ENCODE results near the gene ATP5F1E.
A peak's percentile ranks its signal among the peaks of the same experiment; 100 is the strongest.

Gene ATP5F1E

DNA sequence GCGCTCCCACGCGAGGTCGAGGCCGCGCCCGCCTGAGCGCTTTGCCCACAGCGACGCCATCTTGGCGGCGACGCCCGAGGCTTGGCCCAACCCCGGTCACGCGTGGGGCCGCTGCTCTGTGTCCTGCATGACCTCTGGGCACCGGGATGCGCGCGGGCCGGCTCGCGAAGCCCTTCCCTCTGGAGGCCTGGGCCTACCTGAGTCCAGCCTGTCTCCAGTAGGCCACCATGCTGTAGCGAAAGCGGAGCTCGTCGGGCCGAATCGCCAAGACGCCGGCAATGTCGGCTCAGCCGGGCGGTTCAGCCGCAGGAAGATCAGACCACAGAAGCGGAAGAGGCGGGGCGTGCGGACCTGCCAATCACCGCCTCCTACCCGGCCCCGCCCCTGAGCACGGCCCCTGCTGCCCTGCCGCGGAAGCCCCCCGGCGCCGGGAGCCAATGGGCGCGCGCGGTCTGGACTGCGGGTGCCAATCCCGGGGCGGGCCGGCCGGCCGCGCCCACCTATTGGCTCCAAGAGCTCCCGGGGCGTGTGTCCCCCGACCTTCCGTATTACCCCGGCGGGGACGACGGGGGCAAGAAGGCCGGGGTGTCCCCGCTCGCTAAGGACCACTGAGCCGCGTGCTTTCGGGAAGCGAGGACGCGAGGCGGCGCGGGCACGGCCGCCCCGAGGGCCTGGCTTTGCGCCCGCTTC lies at the start of gene ATP5F1E:
ATP5F1E (minus strand) TSS at position 313 of the 690 bp plus-strand sequence; CDS start at position 229, 84 bp downstream.
- peak; percentile 95 for DNase-seq (ENCODE audit: low spot score)

DNA sequence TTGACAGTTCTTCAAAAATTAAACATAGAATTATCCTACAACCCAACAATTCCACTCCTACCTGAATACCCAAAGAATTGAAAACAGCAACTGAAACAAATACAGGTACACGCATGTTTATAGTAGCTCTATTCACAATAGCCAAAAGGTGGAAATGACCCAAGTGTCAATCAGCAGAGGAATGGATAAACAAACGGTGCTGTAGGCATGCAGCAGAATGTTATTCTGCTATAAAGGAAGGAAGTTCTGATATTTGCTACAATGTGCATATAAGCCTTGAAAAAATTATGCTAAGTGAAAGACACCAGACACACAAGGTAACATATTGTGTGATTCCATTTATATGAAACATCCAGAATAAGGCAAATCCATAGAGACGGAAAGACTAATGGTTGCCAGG lies 48.9 kb upstream of the ATP5F1E start:
- no peak for DNase-seq (ENCODE audit: low spot score)

DNA sequence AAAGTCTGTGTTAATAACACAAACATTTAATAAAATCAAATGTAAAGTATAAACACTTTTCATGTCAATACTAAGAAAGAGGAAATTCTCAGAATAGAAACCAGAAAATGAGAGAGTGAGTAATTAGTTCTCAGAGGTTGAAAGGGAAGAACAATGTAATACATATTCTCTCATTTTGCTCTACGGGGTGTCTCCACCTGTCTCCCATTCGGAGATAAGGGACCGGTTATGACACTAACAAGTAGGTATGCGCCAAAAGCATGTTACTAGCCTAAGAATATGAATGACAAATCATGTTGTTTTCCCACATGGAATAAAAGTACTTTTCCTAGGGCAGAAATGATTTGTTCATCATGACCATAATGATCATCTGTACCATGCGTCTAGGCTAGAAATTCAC lies 46.1 kb upstream of the ATP5F1E start:
- no peak for DNase-seq (ENCODE audit: low spot score)

DNA sequence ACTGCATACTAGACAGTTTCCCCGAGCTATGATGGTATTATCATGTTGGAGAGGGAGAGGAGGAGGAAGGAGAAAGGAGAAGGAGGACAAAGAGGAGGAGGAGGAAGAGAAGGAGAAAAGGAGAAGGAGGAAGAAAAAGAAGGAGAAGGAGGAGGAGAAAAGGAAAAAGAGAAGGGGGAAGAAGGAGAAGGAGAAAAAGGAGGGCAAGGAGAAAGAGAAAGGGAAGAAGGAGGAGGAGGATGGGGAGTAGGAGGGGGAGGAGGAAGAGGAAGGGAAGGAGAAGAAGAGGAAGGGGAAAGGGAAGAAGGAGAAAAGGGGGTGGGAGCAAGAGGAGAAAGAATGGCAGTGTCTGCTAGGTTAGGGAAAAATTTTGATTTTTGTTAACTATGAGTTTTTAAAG lies 45.6 kb upstream of the ATP5F1E start:
- no peak for DNase-seq (ENCODE audit: low spot score)

DNA sequence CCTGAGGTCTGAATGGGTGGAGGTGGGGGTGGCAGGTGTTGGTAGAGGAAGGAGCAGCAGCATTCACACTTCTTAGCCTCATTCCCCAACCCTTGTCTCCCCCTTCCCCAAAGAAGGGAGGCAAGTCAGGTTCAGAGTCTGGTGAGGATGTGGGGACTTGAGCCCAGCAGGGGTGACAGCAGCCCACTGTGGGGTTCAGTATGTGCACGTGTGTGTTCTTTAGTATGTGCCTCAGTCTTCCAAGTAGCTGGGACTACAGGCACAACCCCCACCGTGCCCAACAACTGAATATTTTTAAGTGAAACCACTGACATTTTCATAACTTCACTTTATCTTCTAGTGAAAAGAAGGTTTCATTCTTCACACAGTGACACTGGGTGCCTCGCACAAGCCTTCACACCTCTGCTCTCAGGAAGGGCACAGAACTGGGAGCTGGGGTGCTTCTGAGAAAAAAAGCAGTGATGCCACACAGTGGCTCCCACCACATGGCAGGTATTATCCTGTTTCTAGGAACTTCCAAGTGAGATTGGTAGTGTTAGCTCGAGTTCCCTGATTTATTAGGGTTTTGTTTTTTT lies 43.9 kb upstream of the ATP5F1E start:
- DNase-seq (ENCODE audit: low spot score): no peak

DNA sequence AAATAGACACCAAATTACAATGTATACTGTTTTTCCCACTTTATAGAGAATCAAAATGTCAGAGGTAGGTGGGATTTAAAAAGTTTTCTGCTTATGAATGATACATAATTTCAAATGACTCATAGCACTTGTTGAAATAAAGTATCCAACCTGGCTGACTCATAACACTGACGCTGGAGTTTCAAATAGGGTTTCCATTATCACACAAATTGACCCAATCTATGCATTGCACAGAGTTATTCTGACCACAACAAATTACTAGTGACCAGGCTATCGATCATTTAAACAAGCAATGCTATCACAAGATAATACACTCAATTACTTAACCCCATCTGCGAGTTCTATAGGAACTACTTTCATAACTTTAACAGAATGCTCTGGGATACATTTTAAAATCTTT lies 42.3 kb upstream of the ATP5F1E start:
- no peak for DNase-seq (ENCODE audit: low spot score)

DNA sequence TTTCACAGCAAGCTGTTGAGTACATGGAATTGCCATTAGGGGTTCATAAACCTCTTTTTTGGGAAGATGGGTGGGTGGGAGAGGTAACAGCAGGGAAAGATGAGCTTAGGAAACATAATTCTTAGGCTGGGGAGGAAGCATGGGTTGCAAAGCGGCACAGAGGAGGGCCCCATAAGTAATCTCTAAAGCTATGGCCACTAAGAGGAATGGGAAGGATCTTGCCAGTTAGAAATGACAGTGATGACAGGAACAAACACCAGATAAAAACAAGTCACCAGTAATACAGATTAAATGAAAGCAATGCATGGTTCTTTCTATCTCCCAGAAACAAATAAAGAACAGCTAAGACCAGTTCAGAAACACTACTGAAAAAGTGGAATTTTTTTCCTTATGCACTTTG lies 41.4 kb upstream of the ATP5F1E start:
- no peak for DNase-seq (ENCODE audit: low spot score)

DNA sequence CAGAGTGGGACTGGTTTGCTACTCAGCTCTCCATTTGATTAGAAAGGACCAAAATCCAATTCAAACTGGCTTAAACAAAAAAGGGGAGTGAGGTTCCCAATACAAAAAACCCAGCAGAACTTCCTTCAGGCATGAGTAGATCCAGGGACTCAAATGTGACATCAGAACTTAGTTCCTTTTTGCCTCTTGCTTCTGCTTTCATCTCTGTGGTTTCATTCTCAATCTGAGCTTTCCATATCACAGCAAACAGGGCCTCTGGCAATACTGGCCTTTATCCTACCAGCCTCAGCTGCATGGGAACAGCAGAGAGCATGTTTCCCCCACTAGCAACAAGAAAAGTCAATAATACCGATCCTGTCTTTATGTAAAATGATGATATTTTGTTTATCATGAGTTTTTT lies 39.1 kb upstream of the ATP5F1E start:
- DNase-seq (ENCODE audit: low spot score): no peak

DNA sequence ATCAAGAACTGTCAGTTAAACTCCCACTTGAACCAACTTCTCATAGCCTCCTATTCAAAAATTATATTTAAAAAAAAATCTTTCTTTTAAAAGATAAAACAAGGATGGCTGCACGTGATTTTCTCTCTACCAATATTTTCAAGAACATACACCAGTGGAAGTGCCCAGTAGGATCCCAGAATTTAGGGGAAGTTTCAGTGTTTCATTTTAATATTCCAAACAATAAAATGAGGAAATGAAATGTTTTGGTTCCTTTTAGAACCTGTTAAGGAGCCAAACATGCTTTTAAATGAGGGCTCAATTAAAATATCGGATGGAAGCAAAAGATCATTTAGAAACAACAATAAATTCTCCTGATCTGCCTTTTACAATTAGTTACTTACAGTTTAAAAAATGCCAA lies 36.9 kb upstream of the ATP5F1E start:
- DNase-seq (ENCODE audit: low spot score): no peak

DNA sequence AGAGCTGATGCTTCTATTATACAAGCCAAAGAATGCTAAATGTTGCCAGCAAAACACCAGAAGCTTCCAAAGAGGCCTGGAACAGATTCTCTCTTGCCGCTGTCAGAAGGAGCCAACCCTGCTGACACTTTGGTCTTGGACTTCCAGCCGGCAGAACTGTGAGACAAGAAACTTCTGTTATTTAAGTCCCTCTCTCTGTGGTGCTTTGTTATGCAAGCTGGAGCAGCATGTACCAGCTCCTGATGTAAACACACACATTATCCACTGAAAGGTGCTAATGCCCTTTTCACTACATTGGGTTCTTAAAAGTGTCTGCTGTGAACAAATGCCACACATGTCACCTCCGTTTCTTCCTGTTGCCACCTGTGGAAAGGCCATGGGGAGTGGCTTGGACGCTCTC lies 36.4 kb upstream of the ATP5F1E start:
- DNase-seq (ENCODE audit: low spot score): no peak

DNA sequence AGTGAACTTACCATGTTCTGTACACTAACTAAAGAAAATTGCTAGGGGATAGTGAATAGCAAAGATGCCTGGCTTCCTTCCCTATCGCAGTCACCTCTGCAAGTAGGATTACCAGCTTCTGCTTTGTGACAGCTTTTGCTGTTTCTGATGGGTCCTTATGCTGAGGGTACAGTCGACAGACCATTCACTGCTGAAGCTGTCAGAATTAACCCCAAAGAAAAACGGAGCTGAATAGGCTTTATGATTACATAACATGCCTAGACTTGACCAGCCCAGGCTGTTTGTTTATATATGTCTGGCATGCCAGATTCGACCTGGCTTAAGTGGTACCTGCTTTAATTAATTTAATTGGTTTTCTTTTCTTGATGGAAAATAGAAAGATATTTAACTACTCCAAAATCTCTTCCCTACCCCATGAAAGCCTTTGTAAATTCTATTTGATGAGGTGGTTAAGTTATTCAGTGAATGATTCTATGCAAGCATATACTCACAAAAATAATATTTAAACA lies 32.1 kb upstream of the ATP5F1E start:
- no peak for DNase-seq (ENCODE audit: low spot score)

DNA sequence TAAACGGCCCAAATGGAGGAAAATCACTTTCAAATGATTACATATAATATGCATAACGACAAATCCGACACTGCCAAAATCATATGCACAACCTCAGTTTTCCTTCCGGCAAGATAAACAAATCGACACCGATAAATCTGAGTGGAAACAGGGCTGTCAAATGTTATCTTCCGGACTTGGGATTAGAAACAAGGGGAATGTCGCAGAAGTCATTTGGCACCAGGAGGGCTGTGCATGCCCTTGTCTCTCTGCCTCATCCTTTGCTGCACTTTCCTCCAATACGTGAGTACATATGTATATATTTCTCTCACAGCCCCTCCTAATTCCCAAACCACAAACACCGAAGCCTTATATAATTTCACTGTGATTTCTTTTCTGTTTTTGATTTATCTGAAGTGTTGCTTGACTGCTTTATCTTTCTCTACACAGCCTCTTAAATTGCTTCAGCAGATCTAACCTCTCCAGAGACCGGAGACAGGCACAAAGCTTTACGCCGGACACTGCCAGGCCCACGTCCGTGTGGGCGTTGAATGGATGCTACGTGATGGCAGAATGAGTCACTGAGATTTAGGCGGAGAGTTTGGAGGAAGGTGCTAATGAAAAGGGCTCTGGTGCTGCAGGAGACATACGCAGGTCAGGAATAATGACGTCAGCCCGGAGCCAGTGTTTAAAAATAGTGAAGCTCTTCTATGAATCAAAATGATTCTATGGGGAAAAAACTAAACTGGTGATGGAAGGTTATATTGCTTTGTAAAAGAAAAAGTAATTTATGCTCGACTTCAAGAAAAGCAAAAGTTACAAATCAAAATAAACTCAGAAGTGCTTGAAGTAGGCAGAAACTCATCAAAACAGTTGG lies 31.5 kb upstream of the ATP5F1E start:
- DNase-seq (ENCODE audit: low spot score): no peak

DNA sequence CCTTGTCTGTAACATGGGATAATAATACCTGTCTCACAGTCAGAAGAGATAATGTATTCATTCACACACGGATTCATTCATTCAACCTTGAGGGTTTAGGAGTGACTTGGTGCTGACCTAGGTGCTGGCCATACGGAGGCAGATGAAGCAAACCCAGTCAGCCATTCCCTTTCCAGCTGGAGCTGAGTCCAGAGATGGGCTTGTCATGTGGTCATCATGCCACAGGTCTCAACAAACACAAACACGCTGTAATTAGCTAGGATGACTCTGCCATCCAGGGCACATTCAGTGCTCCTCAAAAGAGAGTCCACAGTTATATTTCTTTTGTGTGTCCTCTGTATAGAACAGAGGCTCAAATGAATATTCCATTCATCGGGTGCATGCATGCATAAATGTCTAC lies 29.9 kb upstream of the ATP5F1E start:
- no peak for DNase-seq (ENCODE audit: low spot score)

DNA sequence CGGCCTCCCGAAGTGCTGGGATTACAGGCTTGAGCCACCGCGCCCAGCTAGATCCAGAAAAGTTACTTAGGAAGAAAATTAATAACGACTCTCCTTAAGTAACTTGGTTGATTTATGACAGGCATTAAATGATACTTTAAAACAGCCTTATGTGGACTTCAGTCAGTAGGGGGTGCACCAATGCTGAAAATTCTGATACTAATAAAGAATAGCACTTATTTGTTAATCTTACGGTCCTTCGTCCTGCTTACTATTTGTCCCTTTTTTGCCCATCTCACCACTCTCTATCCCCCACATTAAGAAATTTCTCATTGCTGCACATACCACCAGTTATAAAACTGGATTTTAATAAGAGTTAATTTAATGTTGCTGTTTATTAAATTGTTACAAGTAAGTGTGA lies 23.2 kb upstream of the ATP5F1E start:
- DNase-seq (ENCODE audit: low spot score): no peak

DNA sequence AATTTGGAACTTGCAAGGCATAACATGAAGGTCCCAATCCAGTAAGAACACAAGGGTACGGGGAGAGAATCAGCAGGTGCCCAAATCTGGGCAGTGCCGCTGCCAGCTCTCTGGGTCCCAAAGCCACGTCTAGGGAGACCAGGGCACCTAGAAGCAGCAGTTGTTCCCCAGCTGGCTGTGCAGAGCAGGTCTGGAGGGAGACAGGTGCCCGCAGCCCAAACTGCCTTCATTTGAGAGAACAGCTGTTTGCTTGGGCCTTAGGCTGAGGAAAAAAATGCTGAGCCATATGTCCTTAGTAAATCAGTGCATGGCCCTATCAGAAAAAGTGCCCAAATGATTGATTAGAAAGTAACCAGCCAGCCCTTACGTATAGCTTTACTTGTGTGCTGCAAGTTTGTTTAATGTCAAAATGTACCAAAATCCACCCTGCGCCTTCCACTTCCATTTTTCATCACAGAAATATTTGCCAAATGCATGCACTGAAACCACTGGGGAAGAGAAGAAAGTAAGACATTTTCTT lies 19.6 kb upstream of the ATP5F1E start:
- DNase-seq (ENCODE audit: low spot score): no peak

DNA sequence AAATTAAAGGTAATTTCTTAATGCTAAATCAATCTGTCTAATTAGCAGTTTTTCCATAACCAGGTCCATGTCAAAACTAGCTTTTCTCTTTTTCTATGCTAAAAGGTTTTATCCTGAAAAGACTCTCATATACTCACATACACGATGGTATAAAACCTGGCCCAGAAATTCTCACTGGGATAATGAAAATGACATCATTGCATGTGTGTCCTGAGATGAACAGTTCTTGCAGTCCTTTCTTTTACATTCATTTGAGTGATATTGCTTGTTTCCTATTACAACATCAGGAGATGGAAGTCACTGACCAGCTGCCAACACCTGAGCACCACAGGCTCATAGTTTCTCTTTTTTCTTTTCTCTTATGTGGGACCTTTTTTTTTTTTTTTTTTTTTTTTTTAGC lies 18.3 kb upstream of the ATP5F1E start:
- DNase-seq (ENCODE audit: low spot score): no peak

DNA sequence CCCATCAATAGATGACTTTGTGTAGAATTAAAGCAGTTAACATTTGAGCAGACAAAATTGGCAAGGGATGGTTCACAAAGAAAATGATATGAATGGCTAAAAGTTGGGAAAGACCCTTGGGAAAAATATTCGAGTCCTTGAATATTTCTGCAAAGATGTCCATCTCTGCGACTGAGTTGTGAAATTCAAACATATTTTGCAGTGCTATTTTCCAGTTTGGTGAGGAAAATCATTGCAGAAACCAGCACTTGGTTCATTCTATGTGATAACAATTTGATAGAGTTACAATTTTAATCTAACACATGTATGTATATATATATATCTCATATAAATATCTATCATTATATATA lies 16.5 kb upstream of the ATP5F1E start:
- DNase-seq (ENCODE audit: low spot score): no peak

DNA sequence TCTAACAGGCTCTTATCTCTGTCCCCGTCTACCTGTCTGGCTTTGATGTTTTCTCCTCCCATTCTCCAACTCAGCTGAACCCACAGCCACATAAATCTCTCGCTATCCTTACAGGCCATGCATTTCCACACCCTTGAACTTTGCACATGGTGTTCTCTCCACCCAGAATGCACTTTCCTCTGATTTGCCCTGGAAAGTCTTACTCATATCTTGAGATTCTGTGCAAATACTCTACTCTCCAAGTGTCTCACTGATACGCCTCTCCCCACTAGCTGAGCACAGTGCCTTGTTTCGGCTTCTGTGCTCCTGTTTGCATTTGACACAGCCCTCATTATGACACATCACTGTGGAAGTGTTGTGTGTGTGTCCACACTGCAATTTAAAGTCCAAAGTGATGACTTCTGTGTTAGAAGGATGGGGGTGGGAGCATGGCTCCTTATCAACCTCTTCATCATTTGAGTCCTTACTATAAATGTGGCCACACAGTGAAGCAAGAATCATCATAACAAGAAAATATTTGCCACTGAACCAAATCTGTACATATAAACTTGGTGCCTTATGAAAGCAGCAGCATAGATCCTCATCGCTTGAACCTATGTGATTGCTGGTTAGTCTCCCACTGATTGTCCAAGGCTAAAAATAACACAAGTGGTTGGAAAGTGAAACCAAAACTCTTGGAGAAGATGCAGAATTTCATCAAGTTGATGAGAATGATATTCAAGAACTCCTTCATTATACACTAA lies 16.0 kb upstream of the ATP5F1E start:
- DNase-seq (ENCODE audit: low spot score): no peak

DNA sequence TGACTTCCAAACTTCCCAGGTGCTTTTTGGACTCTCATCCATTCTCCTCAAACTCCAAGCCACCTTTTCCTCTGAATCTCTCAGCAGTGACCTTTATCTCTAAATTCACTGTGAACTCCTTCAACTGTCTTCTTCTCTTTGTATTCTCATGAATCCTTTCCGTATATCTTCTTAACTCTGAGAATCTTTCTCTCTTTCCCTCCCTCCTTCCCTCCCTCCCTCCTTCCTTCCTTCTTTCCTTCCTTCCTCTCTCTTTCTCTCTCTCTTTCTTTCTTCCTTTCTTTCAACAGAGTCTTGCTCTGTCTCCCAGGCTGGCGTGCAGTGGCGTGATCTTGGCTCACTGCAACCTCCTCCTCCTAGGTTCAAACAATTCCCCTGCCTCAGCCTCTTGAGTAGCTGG lies 14.7 kb upstream of the ATP5F1E start:
- DNase-seq (ENCODE audit: low spot score): no peak

DNA sequence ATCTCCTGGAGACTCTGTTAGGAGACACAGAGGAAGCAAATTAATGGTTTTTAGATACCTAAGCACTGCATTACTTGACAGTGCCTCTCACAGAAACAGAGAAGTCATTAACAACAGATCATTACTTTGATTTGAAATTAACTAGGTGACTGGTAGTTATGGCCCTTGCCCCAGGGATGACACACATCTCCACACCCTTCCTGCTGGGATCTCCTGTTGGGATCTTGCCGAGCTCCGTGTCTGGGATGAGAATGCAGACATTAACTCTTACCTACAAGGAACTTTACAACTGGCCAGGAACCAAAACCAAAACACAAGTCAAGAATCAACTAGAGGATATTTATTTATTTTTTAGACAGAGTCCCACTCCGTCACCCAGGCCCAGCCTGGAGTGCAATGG lies 12.7 kb upstream of the ATP5F1E start:
- DNase-seq (ENCODE audit: low spot score): no peak

DNA sequence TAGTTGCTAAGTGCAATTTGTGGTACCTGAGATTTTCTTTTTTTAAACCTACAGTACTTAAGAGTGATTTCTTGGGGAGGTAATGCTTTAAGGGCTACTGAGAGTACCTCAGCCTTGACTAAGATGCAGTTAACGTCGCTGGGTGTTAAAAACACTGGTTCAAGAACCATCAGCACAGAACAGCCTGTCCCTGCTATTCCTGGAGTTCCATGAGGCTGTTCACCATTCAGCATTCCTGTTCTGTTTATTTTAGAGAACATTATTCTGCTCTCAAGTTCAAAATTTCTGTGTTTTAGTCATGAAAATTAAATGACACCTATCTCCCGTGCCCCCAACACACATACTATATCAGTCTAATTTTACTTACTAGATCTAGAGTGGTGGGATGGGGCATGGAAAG lies 12.2 kb upstream of the ATP5F1E start:
- no peak for DNase-seq (ENCODE audit: low spot score)

DNA sequence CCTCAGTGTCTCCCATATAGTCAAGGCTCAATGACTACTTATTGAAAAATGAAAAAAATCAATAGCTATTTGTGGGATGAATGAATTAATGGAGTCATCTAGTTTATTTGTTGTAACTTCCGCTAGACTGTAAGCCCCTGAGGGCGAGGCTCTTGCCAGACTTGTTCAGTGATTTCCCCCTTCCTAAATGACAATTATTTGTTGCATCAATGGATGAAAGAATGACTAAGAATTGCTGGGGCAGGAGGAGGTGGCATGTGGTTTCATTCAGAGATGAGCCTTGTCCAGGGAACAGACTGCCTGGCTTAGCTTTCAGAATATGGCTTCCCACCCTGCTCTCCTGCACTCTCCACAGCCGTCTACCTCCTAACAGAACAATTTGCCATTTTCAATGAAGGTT lies 11.6 kb upstream of the ATP5F1E start:
- no peak for DNase-seq (ENCODE audit: low spot score)

All from hepatic stellate cell (primary cell).